H9 (cell line): ENCODE data around the gene PTP4A2. TPM values are rescaled to one million over a fixed set of nuclear protein-coding genes. Genes with fewer than 3 reads are reported as not detected.
A peak's percentile ranks its signal among the peaks of the same experiment; 100 is the strongest.

Source experiments
- DNase-seq: peaks from one replicate; pipeline ENCODE4 v3.0.0-alpha.2; 2017
- H2AFZ ChIP-seq: one replicate; pipeline ENCODE4 v1.6.1; 2013; ENCODE audit warnings: mild to moderate bottlenecking, low read length, control low read depth, moderate library complexity
- H2AK5ac ChIP-seq: 2 replicates; pipeline ENCODE4 v1.6.1; 2013; ENCODE audit warnings: low read length, control low read depth, mixed read lengths; ENCODE audit not compliant: insufficient read length
- H2BK120ac ChIP-seq: one replicate; pipeline ENCODE4 v1.6.1; 2013; ENCODE audit warnings: low read depth, mild to moderate bottlenecking, low read length, control low read depth, inconsistent platforms; ENCODE audit not compliant: poor library complexity, severe bottlenecking
- H2BK12ac ChIP-seq: 2 replicates; pipeline ENCODE4 v1.6.1; 2013; ENCODE audit warnings: low read length, control low read depth, mixed read lengths, low read depth; ENCODE audit not compliant: insufficient read length
- H2BK15ac ChIP-seq: 2 replicates; pipeline ENCODE4 v1.6.1; 2013; ENCODE audit warnings: low read depth, low read length, control low read depth
- H2BK20ac ChIP-seq: one replicate; pipeline ENCODE4 v1.6.1; 2013; ENCODE audit warnings: low read depth, mild to moderate bottlenecking, low read length, control low read depth, inconsistent platforms; ENCODE audit not compliant: poor library complexity, severe bottlenecking
- H2BK5ac ChIP-seq: 2 replicates; pipeline ENCODE4 v1.6.1; 2013; ENCODE audit warnings: low read length, control low read depth, mixed read lengths; ENCODE audit not compliant: insufficient read length
- H3K14ac ChIP-seq: 2 replicates; pipeline ENCODE4 v1.6.1; 2013; ENCODE audit warnings: low read length, control low read depth; ENCODE audit not compliant: insufficient read depth
- H3K18ac ChIP-seq: 2 replicates; pipeline ENCODE4 v1.6.1; 2013; ENCODE audit warnings: low read depth, mild to moderate bottlenecking, mixed read lengths, low read length, control low read depth; ENCODE audit not compliant: insufficient read length
- H3K23ac ChIP-seq: 2 replicates; pipeline ENCODE4 v1.6.1; 2013; ENCODE audit warnings: low read length, control low read depth, mixed read lengths, low read depth; ENCODE audit not compliant: insufficient read length
- H3K23me2 ChIP-seq: 2 replicates; pipeline ENCODE4 v1.6.1; 2013; ENCODE audit warnings: low read depth, mild to moderate bottlenecking, mixed read lengths, low read length, control low read depth; ENCODE audit not compliant: insufficient read length, poor library complexity, severe bottlenecking
- H3K27ac ChIP-seq: 2 replicates; pipeline ENCODE4 v1.5.1; 2013; ENCODE audit warnings: low read length, control low read depth, mixed read lengths, low read depth; ENCODE audit not compliant: insufficient read length
- H3K27me3 ChIP-seq: 2 replicates; pipeline ENCODE4 v1.6.1; 2013; ENCODE audit warnings: low read length, control low read depth, inconsistent platforms; ENCODE audit not compliant: insufficient read depth
- H3K4ac ChIP-seq: 2 replicates; pipeline ENCODE4 v1.6.1; 2013; ENCODE audit warnings: low read depth, mild to moderate bottlenecking, control low read depth, inconsistent platforms, low read length, moderate library complexity
- H3K4me1 ChIP-seq: 2 replicates; pipeline ENCODE4 v1.6.1; 2013; ENCODE audit warnings: low read length, control low read depth, inconsistent platforms; ENCODE audit not compliant: insufficient read depth
- H3K4me2 ChIP-seq: 2 replicates; pipeline ENCODE4 v1.6.1; 2013; ENCODE audit warnings: low read length, control low read depth, mixed read lengths; ENCODE audit not compliant: insufficient read length, insufficient read depth
- H3K56ac ChIP-seq: 2 replicates; pipeline ENCODE4 v1.6.1; 2013; ENCODE audit warnings: low read depth, mild to moderate bottlenecking, mixed read lengths, low read length, control low read depth; ENCODE audit not compliant: insufficient read length
- H3K79me1 ChIP-seq: 2 replicates; pipeline ENCODE4 v1.6.1; 2013; ENCODE audit warnings: low read depth, mild to moderate bottlenecking, moderate library complexity, low read length, control low read depth, inconsistent platforms; ENCODE audit not compliant: insufficient read depth, poor library complexity, severe bottlenecking
- H3K79me2 ChIP-seq: 2 replicates; pipeline ENCODE4 v1.6.1; 2013; ENCODE audit warnings: low read length, control low read depth, inconsistent platforms; ENCODE audit not compliant: insufficient read depth
- H3K9ac ChIP-seq: 2 replicates; pipeline ENCODE4 v1.6.1; 2013; ENCODE audit warnings: low read length, control low read depth, mixed read lengths; ENCODE audit not compliant: insufficient read length; ENCODE audit errors: extremely low read depth
- H3K9me3 ChIP-seq: one replicate; pipeline ENCODE4 v1.6.1; 2013; ENCODE audit warnings: low read depth, low read length, inconsistent platforms; ENCODE audit not compliant: control insufficient read depth
- H3T11ph ChIP-seq: one replicate; pipeline ENCODE4 v1.6.1; 2013; ENCODE audit warnings: mild to moderate bottlenecking, low read length, control low read depth, inconsistent platforms
- H4K20me1 ChIP-seq: one replicate; pipeline ENCODE4 v1.6.1; 2013; ENCODE audit not compliant: control insufficient read depth, insufficient read length, insufficient read depth
- H4K5ac ChIP-seq: 2 replicates; pipeline ENCODE4 v1.6.1; 2013; ENCODE audit warnings: low read depth, mild to moderate bottlenecking, mixed read lengths, low read length, control low read depth; ENCODE audit not compliant: insufficient read length
- H4K8ac ChIP-seq: replicated peaks from 2 replicates; pipeline ENCODE4 v1.6.1; 2013; ENCODE audit warnings: low read length, control low read depth, mixed read lengths, low read depth; ENCODE audit not compliant: insufficient read length
- H4K91ac ChIP-seq: 2 replicates; pipeline ENCODE4 v1.6.1; 2013; ENCODE audit warnings: low read depth, mild to moderate bottlenecking, moderate library complexity, mixed read lengths, low read length, control low read depth; ENCODE audit not compliant: insufficient read length
- H3K27ac Mint-ChIP-seq, 3 experiments: 2 replicates in 2 of 3; 3 replicates in 1 of 3; pipeline ENCODE4 v1.8.0; 2020 to 2021; ENCODE audit warnings: mixed read lengths in 3 of 3, mild to moderate bottlenecking in 1 of 3, moderate library complexity in 1 of 3
- H3K27me3 Mint-ChIP-seq: 2 replicates; pipeline ENCODE4 v1.8.0; 2021; ENCODE audit warnings: low read depth, mild to moderate bottlenecking, moderate library complexity, mixed read lengths
- H3K36me3 Mint-ChIP-seq, 3 experiments: 2 replicates in 2 of 3; 3 replicates in 1 of 3; pipeline ENCODE4 v1.8.0; 2020 to 2021; ENCODE audit warnings: low read depth in 3 of 3, mixed read lengths in 3 of 3; ENCODE audit not compliant: insufficient read depth in 1 of 3
- H3K4me1 Mint-ChIP-seq, 2 experiments: 2 replicates each; pipeline ENCODE4 v1.8.0; 2020; ENCODE audit warnings: mixed read lengths in 2 of 2
- H3K4me3 Mint-ChIP-seq, 2 experiments: 2 replicates in 1 of 2; 3 replicates in 1 of 2; pipeline ENCODE4 v1.8.0; 2020 to 2021; ENCODE audit warnings: mild to moderate bottlenecking in 2 of 2, mixed read lengths in 2 of 2, moderate library complexity in 1 of 2
- H3K9me3 Mint-ChIP-seq, 2 experiments: 2 replicates in 1 of 2; 3 replicates in 1 of 2; pipeline ENCODE4 v1.8.0; 2020; ENCODE audit warnings: mild to moderate bottlenecking in 2 of 2, mixed read lengths in 2 of 2, moderate library complexity in 1 of 2
- CTCF ChIP-seq: fragments of 200-600 bp; sonication (generic); conservative IDR thresholded peaks from 3 replicates; pipeline ENCODE4 v1.8.0; 2021; ENCODE audit warnings: antibody characterized with exemption, mild to moderate bottlenecking
- WGBS: extraction: QIAGEN DNeasy Blood & Tissue Kit; methylation state at CpG from one replicate; pipeline ENCODE4 v1.1.7; 2013; ENCODE audit warnings: missing lambda C conversion rate, low lambda C conversion rate, mixed read lengths; ENCODE audit not compliant: insufficient read length; ENCODE audit errors: extremely low coverage; 5-methylcytosine and 5-hydroxymethylcytosine counted together
- total RNA-seq: library from RNA; stranded (reverse); gene quantifications from 2 replicates; pipeline ENCODE4 v1.2.1, GENCODE V29; 2021

Gene PTP4A2
- total RNA-seq, 1 experiment from 2014 or later, result 192 TPM

GRCh38 chr1:31934706-31935629 is 3.2 kb downstream of the PTP4A2 start:
- Histone ChIP-seq H3K27ac (no peak overlapping the region), H3K79me1 (no peaks in the 10 kb centered on the region), H3K27me3 (no peaks in the 10 kb centered on the region), H2BK5ac (no peak overlapping the region), H3K9me3 (no peaks in the 10 kb centered on the region), H2AK5ac (no peak overlapping the region), H3K56ac (no peak overlapping the region), H2BK20ac (no peak overlapping the region), H3T11ph (no peak overlapping the region), H3K4ac (no peak overlapping the region), H4K20me1 (peaks cover 4% of the 10 kb centered on the region), H2BK12ac (no peak overlapping the region), H3K18ac (no peak overlapping the region), H3K79me2 (peaks cover 52% of the 10 kb centered on the region), H3K4me2 (no peak overlapping the region), H4K8ac (no peak overlapping the region), H2BK120ac (no peak overlapping the region), H3K23ac (no peak overlapping the region), H4K5ac (no peak overlapping the region), H3K23me2 (peaks cover 6% of the 10 kb centered on the region), H3K4me1 (peaks cover 3% of the 10 kb centered on the region; the same call in 1 of the 2 replicates), H2AFZ (no peak overlapping the region), H4K91ac (no peak overlapping the region), H2BK15ac (no peak overlapping the region), H3K14ac (no peak overlapping the region), H3K9ac (no peak overlapping the region)
- no peak for DNase-seq
- Mint-ChIP-seq H3K27ac (peak overlapping the region in 2 of 3 experiments; percentile 83 to 88; a peak in 6 of 7 replicates), H3K4me1 (peaks cover 59 to 70% of the 10 kb centered on the region in 2 experiments), H3K36me3 (peaks cover 0 to 9% (median 2%) of the 10 kb centered on the region in 3 experiments; a peak in 4 of 7 replicates), H3K9me3 (no peaks in the 10 kb centered on the region), H3K4me3 (peak overlapping the region; percentile 20 to 98; a peak in 3 of 5 replicates), H3K27me3 (peaks cover 6% of the 10 kb centered on the region)
- TF ChIP-seq CTCF, result no peak
- no CpG with 5 or more reads among the region's 8 CpGs for WGBS
